HG03097 (cell line): Measurements from ENCODE around the gene PTPN14.

Source experiments
- ATAC-seq: cut with Tn5 transposase; IDR thresholded peaks from one replicate; pipeline ENCODE4 v1.9.1; 2021; ENCODE audit not compliant: unreplicated experiment, low FRiP score

PTPN14 gene

GRCh38 chr1:214569357-214570004, 18.1 kb upstream of the PTPN14 start:
- ATAC-seq = no peak

GRCh38 chr1:214568328-214568727, 16.9 kb upstream of the PTPN14 start:
- ATAC-seq = no peak

GRCh38 chr1:214567481-214567980, 16.1 kb upstream of the PTPN14 start:
- ATAC-seq = no peak

- ATAC-seq = no peak
Observed at GRCh38 chr1:214566158-214567104, 15.0 kb upstream of the PTPN14 start.

GRCh38 chr1:214565310-214565709, 13.9 kb upstream of the PTPN14 start:
- no peak for ATAC-seq

- no peak for ATAC-seq
Observed at GRCh38 chr1:214563881-214564280, 12.5 kb upstream of the PTPN14 start.

- ATAC-seq = peak; percentile 60
Observed at GRCh38 chr1:214557952-214558735, 6.7 kb upstream of the PTPN14 start.

GRCh38 chr1:214553142-214553710, 1.8 kb upstream of the PTPN14 start:
- ATAC-seq = no peak

- ATAC-seq = no peak
Observed at GRCh38 chr1:214552174-214552608, 789 bp upstream of the PTPN14 start.

GRCh38 chr1:214550857-214551435, 456 bp downstream of the PTPN14 start:
- no peak for ATAC-seq

- no peak for ATAC-seq
Observed at GRCh38 chr1:214550013-214550856, 1.2 kb downstream of the PTPN14 start.

GRCh38 chr1:214549604-214550003, 1.8 kb downstream of the PTPN14 start:
- ATAC-seq = no peak

GRCh38 chr1:214548988-214549387, 2.4 kb downstream of the PTPN14 start:
- no peak for ATAC-seq

- no peak for ATAC-seq
Observed at GRCh38 chr1:214548271-214548670, 3.1 kb downstream of the PTPN14 start.

- no peak for ATAC-seq
Observed at GRCh38 chr1:214547747-214548146, 3.7 kb downstream of the PTPN14 start.

GRCh38 chr1:214546886-214547641, 4.3 kb downstream of the PTPN14 start:
- ATAC-seq = no peak

- ATAC-seq = no peak
Observed at GRCh38 chr1:214546084-214546483, 5.3 kb downstream of the PTPN14 start.

- no peak for ATAC-seq
Observed at GRCh38 chr1:214545293-214545692, 6.1 kb downstream of the PTPN14 start.
